Panc1 (cell line): ENCODE data around the gene CHIA. TPM values are rescaled to one million over a fixed set of nuclear protein-coding genes. Genes with fewer than 3 reads are reported as not detected.

Experiments used
- ATAC-seq: fragments of 200-7000 bp; cut with Tn5 transposase; 2 replicates; pipeline ENCODE4 v1.9.1; 2020; ENCODE audit warnings: mild to moderate bottlenecking, moderate library complexity
- BruUV-seq: library from RNA; stranded (reverse); fragments of 400-500 nt; replicated peaks from 2 replicates; lab custom pipeline; 2021; lab: Mats Ljungman, UMichigan
- CTCF ChIA-PET: fragments of 300-600 bp; sonication (Branson Sonifier 250); formaldehyde crosslinking; loops from one replicate; lab custom pipeline; 2022; ENCODE audit warnings: antibody characterized with exemption; lab: Charles Lee
- POLR2A ChIA-PET: fragments of 300-600 bp; sonication (Branson Sonifier 250); formaldehyde crosslinking; loops from one replicate; lab custom pipeline; 2022; ENCODE audit warnings: antibody characterized with exemption; lab: Charles Lee
- DNase-seq: peaks from one replicate; pipeline ENCODE4 v3.0.0-alpha.2; 2010; ENCODE audit warnings: low read depth, low spot score
- H3K27ac ChIP-seq: 2 replicates; pipeline ENCODE4 v1.5.1; 2011; ENCODE audit warnings: mild to moderate bottlenecking, low read length, inconsistent platforms
- H3K27me3 ChIP-seq: fragments of 200-500 bp; sonication (Bioruptor generic); 2 replicates; pipeline ENCODE4 v1.6.0; 2014; ENCODE audit warnings: low read length, inconsistent platforms; ENCODE audit not compliant: control insufficient read depth, insufficient read depth
- H3K36me3 ChIP-seq: fragments of 200-500 bp; sonication (Bioruptor generic); 2 replicates; pipeline ENCODE4 v1.5.1; 2014; ENCODE audit warnings: inconsistent platforms, mild to moderate bottlenecking, low read length, moderate library complexity; ENCODE audit not compliant: control insufficient read depth, insufficient read depth
- H3K4me1 ChIP-seq: 2 replicates; pipeline ENCODE4 v1.5.1; 2011; ENCODE audit warnings: inconsistent platforms, mild to moderate bottlenecking, low read length, moderate library complexity; ENCODE audit not compliant: control insufficient read depth, insufficient read depth
- H3K4me3 ChIP-seq, 2 experiments: 2 replicates each; pipeline ENCODE4 v1.5.1; 2011 to 2012; ENCODE audit warnings: low read depth in 2 of 2, low read length in 2 of 2, mild to moderate bottlenecking in 2 of 2, inconsistent platforms in 1 of 2, moderate library complexity in 1 of 2
- H3K9me3 ChIP-seq: fragments of 200-500 bp; sonication (Bioruptor generic); 2 replicates; pipeline ENCODE4 v1.5.1; 2014; ENCODE audit warnings: low read depth, mild to moderate bottlenecking, inconsistent platforms, low read length, moderate library complexity; ENCODE audit not compliant: control insufficient read depth, insufficient read depth
- POLR2AphosphoS5 ChIP-seq: IDR thresholded peaks from 2 replicates; pipeline ENCODE4 v1.6.1; 2012; ENCODE audit warnings: mild to moderate bottlenecking, low read depth, low read length, moderate library complexity
- REST ChIP-seq, 2 experiments: IDR thresholded peaks; 2 replicates each; pipeline ENCODE4 v1.6.1; 2011 to 2012; ENCODE audit warnings: low read depth in 2 of 2, control low read depth in 1 of 2, low read length in 1 of 2, mild to moderate bottlenecking in 1 of 2, moderate library complexity in 1 of 2; ENCODE audit not compliant: insufficient read depth in 1 of 2
- SIN3A ChIP-seq: IDR thresholded peaks from 2 replicates; pipeline ENCODE4 v1.6.1; 2012; ENCODE audit warnings: low read depth, mild to moderate bottlenecking, low read length, moderate library complexity, borderline replicate concordance; ENCODE audit not compliant: insufficient read depth
- TCF7L2 ChIP-seq: IDR thresholded peaks from 2 replicates; pipeline ENCODE4 v1.6.1; 2011; ENCODE audit warnings: mild to moderate bottlenecking, low read depth, low read length, inconsistent platforms
- in situ Hi-C: cut with HindIII; loops from 2 replicates; pipeline ENCODE4 v1.10.0; 2016; ENCODE audit warnings: low sequenced_read_pairs, low pct_unique_long_range_greater_than_20kb
- intact Hi-C: fragments of 100-400 bp; cut with micrococcal nuclease; formaldehyde crosslinking; loops from one replicate; pipeline ENCODE4 v1.10.0; 2022; ENCODE audit not compliant: unreplicated experiment
- total RNA-seq: library from RNA; stranded (reverse); gene quantifications from one replicate; pipeline ENCODE4 v1.2.1, GENCODE V29; 2021; ENCODE audit not compliant: unreplicated experiment
- TF ChIP-seq, protein P1 (sequence below): fragments of 450-650 bp; IDR thresholded peaks from 2 replicates; pipeline ENCODE4 v1.5.1; 2017; ENCODE audit warnings: mild to moderate bottlenecking

Gene CHIA
- total RNA-seq, 1 experiment from 2014 or later = not detected

DNA sequence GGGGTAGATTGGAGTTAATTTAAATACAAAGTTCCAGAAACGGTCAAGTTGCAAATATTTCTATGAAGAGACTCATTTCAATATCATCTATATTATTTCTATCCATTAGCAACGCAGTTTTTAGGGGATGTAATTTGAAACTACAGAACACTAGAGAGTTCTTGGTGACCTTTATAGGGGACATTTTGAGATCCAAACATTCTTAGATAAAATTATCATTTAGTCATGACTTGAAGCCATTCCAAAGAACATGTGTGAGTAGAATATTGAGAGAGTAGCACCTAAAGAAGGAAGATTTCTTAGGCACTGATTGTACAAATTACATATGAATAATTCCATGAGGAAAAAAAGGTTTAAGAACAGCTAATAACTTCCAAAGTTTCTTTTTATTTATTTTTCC lies 19.0 kb downstream of the CHIA start:
- no peak for DNase-seq
- intact Hi-C loops (no loop called here), in situ Hi-C loops (loop anchor here (10.0 kb wide), 1 partner anchor 65 kb away; no protein-coding TSS in a partner anchor)
- ChIA-PET CTCF (no interaction called here), POLR2A (no interaction called here)
- no peaks in the 10 kb centered on the region for H3K27me3 ChIP-seq
- H3K4me1 ChIP-seq = no peaks in the 10 kb centered on the region
- TF ChIP-seq POLR2AphosphoS5 = no peak
- TF ChIP-seq TCF7L2 = no peak
- no peak for TF ChIP-seq SIN3A
- TF ChIP-seq REST (IDR thresholded peaks at IDR 0.05; ENCODE audit: insufficient read depth in 1 of 2, low read depth in 2 of 2, low read length in 1 of 2) = no peak
- TF ChIP-seq, protein P1, sequence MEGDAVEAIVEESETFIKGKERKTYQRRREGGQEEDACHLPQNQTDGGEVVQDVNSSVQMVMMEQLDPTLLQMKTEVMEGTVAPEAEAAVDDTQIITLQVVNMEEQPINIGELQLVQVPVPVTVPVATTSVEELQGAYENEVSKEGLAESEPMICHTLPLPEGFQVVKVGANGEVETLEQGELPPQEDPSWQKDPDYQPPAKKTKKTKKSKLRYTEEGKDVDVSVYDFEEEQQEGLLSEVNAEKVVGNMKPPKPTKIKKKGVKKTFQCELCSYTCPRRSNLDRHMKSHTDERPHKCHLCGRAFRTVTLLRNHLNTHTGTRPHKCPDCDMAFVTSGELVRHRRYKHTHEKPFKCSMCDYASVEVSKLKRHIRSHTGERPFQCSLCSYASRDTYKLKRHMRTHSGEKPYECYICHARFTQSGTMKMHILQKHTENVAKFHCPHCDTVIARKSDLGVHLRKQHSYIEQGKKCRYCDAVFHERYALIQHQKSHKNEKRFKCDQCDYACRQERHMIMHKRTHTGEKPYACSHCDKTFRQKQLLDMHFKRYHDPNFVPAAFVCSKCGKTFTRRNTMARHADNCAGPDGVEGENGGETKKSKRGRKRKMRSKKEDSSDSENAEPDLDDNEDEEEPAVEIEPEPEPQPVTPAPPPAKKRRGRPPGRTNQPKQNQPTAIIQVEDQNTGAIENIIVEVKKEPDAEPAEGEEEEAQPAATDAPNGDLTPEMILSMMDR = no peak
- no peak overlapping the region for H3K27ac ChIP-seq
- BruUV-seq = no TSS peak
- H3K9me3 ChIP-seq = no peaks in the 10 kb centered on the region
- ATAC-seq = no peak
- no peaks in the 10 kb centered on the region; the same call in 1 of the 2 replicates for H3K36me3 ChIP-seq
- H3K4me3 ChIP-seq = no peak overlapping the region

DNA sequence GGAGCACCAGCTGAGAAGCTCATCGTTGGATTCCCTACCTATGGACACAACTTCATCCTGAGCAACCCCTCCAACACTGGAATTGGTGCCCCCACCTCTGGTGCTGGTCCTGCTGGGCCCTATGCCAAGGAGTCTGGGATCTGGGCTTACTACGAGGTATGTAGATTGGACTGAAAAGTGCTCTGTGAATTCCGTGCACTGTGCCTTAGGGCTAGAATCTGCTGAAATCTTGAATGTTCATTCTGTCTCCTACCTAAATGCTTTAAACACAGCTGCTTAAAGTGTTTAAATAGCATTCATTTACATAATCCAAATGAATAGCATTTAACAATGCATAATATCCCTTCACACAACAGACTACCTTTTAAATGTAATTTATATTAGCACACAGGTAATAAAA lies 27.9 kb downstream of the CHIA start:
- DNase-seq = no peak
- TF ChIP-seq POLR2AphosphoS5 (no peak), TCF7L2 (no peak), SIN3A (no peak), REST (IDR thresholded peaks at IDR 0.05; ENCODE audit: insufficient read depth in 1 of 2, low read depth in 2 of 2, low read length in 1 of 2) (no peak)
- TF ChIP-seq, protein P1 = no peak
- intact Hi-C loops = no loop called here
- Histone ChIP-seq H3K27me3 (no peaks in the 10 kb centered on the region), H3K9me3 (no peaks in the 10 kb centered on the region), H3K27ac (no peak overlapping the region), H3K36me3 (no peaks in the 10 kb centered on the region), H3K4me1 (no peaks in the 10 kb centered on the region), H3K4me3 (no peak overlapping the region)
- ATAC-seq = no peak
- no TSS peak for BruUV-seq
- ChIA-PET POLR2A (no interaction called here), CTCF (no interaction called here)
- in situ Hi-C loops = loop anchor here (10.0 kb wide), 1 partner anchor 74 kb away; no protein-coding TSS in a partner anchor
